Measurements from ENCODE around the gene SNX15.

SNX15 gene

DNA sequence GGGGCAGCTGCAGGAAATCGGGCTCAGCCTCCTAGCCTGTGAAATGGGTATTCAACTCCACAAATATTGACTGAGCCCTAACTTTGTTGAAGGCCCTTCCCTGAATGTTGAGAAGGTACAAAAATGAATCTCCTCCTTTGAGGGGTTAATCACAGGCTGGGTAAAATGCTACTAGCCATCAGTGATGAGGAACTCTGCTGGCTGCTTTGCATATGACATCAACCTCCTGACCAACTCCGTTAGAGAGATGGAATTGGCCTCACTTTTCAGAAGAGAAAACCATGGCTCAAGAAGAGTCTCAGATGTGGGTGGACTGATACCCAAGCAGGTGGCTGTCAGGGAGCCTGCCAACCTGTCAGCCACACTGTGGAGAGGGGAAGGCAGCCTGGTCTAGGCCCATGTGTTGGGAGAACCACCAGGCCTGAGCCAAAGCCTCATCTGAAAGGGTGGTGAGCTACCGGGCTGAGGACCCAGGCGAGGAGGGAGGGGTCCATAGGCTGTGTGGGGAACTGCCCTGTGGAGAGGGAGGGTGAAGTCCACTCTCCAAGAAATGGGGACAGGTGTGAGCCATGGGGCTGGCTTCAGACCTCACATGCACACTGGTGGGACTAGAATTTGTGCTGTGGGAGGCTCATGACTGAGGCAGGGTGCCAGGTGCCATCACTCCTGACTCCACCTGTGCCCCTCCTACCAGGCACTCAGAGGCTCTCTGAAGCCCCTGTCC lies 44.8 kb downstream of the SNX15 start:
- DNase-seq (no peak), ATAC-seq (ENCODE audit: insufficient read depth, low read depth) (no peak)
- H3K4me1 ChIP-seq (ENCODE audit: insufficient read depth, low read length): no peaks in the 10 kb centered on the region
- no peak overlapping the region for H3K27ac ChIP-seq (ENCODE audit: low read length)
- no peaks in the 10 kb centered on the region for H3K9me3 ChIP-seq (ENCODE audit: insufficient read depth, low read length, severe bottlenecking)
- H3K4me2 ChIP-seq (ENCODE audit: insufficient read depth, low read length): no peak overlapping the region
- H3K79me2 ChIP-seq (ENCODE audit: insufficient read depth, low read length): no peaks in the 10 kb centered on the region
- TF ChIP-seq, protein P1, sequence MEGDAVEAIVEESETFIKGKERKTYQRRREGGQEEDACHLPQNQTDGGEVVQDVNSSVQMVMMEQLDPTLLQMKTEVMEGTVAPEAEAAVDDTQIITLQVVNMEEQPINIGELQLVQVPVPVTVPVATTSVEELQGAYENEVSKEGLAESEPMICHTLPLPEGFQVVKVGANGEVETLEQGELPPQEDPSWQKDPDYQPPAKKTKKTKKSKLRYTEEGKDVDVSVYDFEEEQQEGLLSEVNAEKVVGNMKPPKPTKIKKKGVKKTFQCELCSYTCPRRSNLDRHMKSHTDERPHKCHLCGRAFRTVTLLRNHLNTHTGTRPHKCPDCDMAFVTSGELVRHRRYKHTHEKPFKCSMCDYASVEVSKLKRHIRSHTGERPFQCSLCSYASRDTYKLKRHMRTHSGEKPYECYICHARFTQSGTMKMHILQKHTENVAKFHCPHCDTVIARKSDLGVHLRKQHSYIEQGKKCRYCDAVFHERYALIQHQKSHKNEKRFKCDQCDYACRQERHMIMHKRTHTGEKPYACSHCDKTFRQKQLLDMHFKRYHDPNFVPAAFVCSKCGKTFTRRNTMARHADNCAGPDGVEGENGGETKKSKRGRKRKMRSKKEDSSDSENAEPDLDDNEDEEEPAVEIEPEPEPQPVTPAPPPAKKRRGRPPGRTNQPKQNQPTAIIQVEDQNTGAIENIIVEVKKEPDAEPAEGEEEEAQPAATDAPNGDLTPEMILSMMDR (IDR thresholded peaks at IDR 0.05; ENCODE audit: borderline replicate concordance, extremely low read depth, low read length, poor library complexity, severe bottlenecking): no peak
- TF ChIP-seq EZH2 (IDR thresholded peaks at IDR 0.05; ENCODE audit: borderline replicate concordance, low read depth, low read length, severe bottlenecking): no peak
- H3K36me3 ChIP-seq (ENCODE audit: insufficient read depth, low read length): peaks cover 14% of the 10 kb centered on the region
- no peak overlapping the region for H2AFZ ChIP-seq (ENCODE audit: low read depth, low read length)
- H3K9ac ChIP-seq (ENCODE audit: low read depth, low read length): no peak overlapping the region
- peaks cover under 1% of the 10 kb centered on the region; the same call in 1 of the 2 replicates for H4K20me1 ChIP-seq (ENCODE audit: insufficient read depth, low read length)
- no peak overlapping the region for H3K4me3 ChIP-seq (ENCODE audit: low read depth in 1 of 2, low read length in 2 of 2)
- H3K27me3 ChIP-seq (ENCODE audit: insufficient read depth, low read length, poor library complexity): no peaks in the 10 kb centered on the region

DNA sequence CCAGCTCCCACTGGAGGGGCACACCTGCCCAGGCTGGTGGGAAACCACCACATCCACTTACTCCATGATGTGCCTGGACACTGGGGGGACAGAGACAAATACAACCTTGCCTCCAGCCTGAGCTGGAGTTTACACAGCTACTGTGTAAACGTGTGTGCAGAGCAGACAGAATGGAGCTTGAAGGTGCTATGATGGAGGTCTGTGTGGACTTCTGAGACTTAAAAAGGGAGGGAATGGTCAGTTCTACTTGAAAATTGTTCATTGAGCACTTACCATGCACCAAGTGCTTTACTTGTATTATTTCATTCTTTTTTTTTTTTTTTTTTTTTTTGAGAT lies 45.4 kb downstream of the SNX15 start:
- peaks cover 2% of the 10 kb centered on the region for H3K79me2 ChIP-seq (ENCODE audit: insufficient read depth, low read length)
- H3K27ac ChIP-seq (ENCODE audit: low read length): no peak overlapping the region
- peaks cover 4% of the 10 kb centered on the region; the same call in 1 of the 2 replicates for H3K4me1 ChIP-seq (ENCODE audit: insufficient read depth, low read length)
- DNase-seq: no peak
- H3K36me3 ChIP-seq (ENCODE audit: insufficient read depth, low read length): peaks cover 19% of the 10 kb centered on the region
- H4K20me1 ChIP-seq (ENCODE audit: insufficient read depth, low read length): peaks cover 6% of the 10 kb centered on the region
- no peak overlapping the region for H2AFZ ChIP-seq (ENCODE audit: low read depth, low read length)
- no peaks in the 10 kb centered on the region for H3K27me3 ChIP-seq (ENCODE audit: insufficient read depth, low read length, poor library complexity)
- no peak overlapping the region for H3K9ac ChIP-seq (ENCODE audit: low read depth, low read length)
- TF ChIP-seq, protein P1 (IDR thresholded peaks at IDR 0.05; ENCODE audit: borderline replicate concordance, extremely low read depth, low read length, poor library complexity, severe bottlenecking): no peak
- TF ChIP-seq EZH2 (IDR thresholded peaks at IDR 0.05; ENCODE audit: borderline replicate concordance, low read depth, low read length, severe bottlenecking): no peak
- H3K4me3 ChIP-seq (ENCODE audit: low read depth in 1 of 2, low read length in 2 of 2): no peak overlapping the region
- H3K9me3 ChIP-seq (ENCODE audit: insufficient read depth, low read length, severe bottlenecking): no peaks in the 10 kb centered on the region
- no peak for ATAC-seq (ENCODE audit: insufficient read depth, low read depth)
- no peak overlapping the region for H3K4me2 ChIP-seq (ENCODE audit: insufficient read depth, low read length)

DNA sequence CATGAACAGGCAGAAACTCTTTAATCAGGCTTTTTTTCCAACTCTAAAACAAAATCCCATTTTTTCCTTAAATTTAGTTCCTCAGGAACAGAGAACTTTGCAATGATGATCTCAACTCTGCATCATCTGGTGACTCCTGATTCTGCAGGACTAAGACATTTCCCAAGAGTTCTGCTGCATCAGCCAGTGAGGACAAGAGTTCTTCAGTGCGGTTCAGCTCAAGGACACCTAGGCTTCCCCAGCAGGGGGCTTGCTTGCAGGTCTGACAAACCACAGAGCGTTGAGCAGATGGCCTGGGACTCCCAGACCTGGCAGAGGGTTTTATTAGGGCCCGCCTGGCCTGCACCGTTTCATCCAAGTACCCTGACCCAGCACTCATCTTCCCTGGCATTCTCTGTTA lies 50.2 kb downstream of the SNX15 start:
- peaks cover 46% of the 10 kb centered on the region for H3K4me1 ChIP-seq (ENCODE audit: insufficient read depth, low read length)
- H3K36me3 ChIP-seq (ENCODE audit: insufficient read depth, low read length): peaks cover 67% of the 10 kb centered on the region
- H3K9ac ChIP-seq (ENCODE audit: low read depth, low read length): no peak overlapping the region
- ATAC-seq (ENCODE audit: insufficient read depth, low read depth): peak; percentile 34; the same call in 1 of the 3 replicates
- no peaks in the 10 kb centered on the region for H3K27me3 ChIP-seq (ENCODE audit: insufficient read depth, low read length, poor library complexity)
- TF ChIP-seq EZH2 (IDR thresholded peaks at IDR 0.05; ENCODE audit: borderline replicate concordance, low read depth, low read length, severe bottlenecking): no peak
- TF ChIP-seq, protein P1 (IDR thresholded peaks at IDR 0.05; ENCODE audit: borderline replicate concordance, extremely low read depth, low read length, poor library complexity, severe bottlenecking): peak; percentile 26
- peaks cover 45% of the 10 kb centered on the region for H4K20me1 ChIP-seq (ENCODE audit: insufficient read depth, low read length)
- H3K27ac ChIP-seq (ENCODE audit: low read length): no peak overlapping the region
- H3K9me3 ChIP-seq (ENCODE audit: insufficient read depth, low read length, severe bottlenecking): no peaks in the 10 kb centered on the region
- peak overlapping the region; percentile 38 for H3K4me2 ChIP-seq (ENCODE audit: insufficient read depth, low read length)
- no peak overlapping the region for H2AFZ ChIP-seq (ENCODE audit: low read depth, low read length)
- no peak overlapping the region for H3K4me3 ChIP-seq (ENCODE audit: low read depth in 1 of 2, low read length in 2 of 2)
- DNase-seq: peak; percentile 23
- peaks cover 47% of the 10 kb centered on the region for H3K79me2 ChIP-seq (ENCODE audit: insufficient read depth, low read length)
